Measurements from ENCODE around the gene CHORDC1.
"Not testable (repeated sequence)": the region's sequence is repeated elsewhere in the genome, so short reads cannot be mapped to it uniquely, and the experiment has no call there.

The CHORDC1 gene

DNA sequence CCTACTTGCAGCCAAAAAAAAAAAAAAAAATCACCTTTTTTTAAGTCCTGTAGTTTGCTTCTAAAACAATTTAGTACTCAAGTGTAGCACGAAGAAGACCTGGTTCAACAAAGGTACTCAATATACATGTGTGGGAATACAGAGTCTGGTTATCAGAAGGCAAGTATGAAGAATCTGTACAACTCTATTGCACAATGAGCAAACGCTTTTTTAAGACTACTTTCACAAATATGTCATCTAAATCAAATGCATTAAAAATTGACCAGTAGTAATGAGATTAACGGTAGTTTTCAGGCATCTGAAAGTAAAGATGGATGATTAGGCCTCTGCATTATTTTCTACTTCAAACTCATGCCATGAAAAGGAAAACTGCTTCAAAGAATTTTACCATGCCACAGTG is 9.5 kb downstream of the CHORDC1 start:
- DNase-seq: no peak

DNA sequence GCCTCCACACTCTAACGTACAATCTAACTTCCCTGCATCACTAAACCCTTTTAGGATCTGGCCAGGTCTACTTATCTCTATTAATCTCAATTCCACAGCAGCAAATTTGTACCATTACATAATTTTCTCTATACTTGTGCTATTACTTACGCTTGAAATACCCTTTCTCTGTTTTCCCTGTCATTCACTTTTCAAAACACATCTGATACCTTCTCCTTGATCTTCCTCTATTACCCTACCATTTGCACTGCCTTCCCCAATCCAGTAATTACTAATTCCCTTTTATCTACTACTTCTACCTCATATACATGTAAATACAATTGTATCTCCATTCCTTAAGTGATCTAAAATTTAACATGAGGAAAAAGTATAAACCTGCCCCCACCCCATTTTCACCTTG is 14.0 kb downstream of the CHORDC1 start:
- no peak for DNase-seq

DNA sequence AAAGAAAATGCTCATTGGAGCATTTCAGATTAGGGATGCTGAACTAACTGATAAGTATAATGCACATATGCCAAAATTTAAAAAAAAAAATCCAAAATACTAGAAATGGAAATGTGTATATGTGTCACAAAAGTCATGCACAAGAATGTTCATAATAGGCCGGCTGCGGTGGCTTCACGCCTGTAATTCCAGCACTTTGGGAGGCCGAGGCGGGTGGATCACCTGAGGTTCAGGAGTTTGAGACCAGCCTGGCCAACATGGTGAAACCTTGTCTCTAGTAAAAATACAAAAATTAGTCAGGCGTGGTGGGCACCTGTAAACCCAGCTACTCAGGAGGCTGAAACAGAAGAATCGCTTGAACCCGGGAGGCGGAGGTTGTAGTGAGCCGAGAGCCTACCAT is 14.9 kb downstream of the CHORDC1 start:
- DNase-seq: not testable (repeated sequence)

DNA sequence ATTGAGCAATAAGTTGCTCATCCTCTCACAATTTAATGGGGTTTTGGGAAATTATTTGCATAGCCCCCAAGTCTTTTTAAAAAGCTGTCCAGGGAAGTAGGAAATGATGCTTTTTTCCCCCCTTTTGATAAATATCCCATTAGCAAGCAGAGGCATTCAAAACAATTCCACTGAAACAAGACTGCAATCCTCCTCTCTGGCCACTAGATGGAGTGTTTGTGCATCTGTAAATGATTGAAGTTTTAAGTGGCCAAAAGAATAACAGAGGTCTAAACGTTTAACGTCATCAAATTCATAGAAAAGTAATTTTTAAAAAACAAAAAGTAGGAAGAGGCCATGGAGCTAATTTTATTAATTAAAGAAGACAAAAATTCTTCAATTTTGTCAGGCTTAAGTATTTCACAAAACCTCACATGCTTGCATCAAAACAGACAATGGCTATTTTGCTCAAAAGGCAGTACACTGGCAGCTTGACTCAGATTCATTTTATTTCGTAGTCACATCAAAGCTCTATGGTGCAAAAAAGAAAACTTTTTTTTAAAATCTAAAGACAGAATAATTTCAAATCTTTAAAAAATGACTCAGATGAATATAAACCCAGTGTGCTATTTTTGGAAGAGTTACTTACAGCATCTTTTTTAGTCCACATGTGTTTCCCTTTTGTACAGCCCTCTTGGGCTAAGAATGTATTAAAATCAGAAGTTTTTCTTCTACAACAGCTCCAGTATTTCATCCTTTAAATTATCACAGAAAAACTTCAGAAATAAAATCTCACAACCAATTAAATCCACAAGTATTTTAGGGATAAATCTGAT is 17.8 kb downstream of the CHORDC1 start:
- DNase-seq: no peak

DNA sequence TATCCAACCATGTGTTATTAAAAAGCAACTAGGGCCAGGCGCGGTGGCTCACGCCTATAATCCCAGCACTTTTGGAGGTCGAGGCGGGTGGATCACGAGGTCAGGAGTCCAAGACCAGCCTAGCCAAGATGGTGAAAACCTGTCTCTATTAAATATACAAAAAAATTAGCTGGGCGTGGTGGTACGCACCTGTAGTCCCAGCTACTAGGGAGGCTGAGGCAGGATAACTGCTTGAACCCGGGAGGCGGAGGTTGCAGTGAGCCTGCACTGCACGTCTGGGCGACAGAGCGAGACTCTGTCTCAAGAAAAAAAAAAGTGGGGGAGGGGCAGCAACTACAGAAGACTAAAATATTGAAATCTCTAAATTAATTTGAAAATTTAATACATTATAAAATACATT is 18.4 kb downstream of the CHORDC1 start:
- DNase-seq: no peak

DNA sequence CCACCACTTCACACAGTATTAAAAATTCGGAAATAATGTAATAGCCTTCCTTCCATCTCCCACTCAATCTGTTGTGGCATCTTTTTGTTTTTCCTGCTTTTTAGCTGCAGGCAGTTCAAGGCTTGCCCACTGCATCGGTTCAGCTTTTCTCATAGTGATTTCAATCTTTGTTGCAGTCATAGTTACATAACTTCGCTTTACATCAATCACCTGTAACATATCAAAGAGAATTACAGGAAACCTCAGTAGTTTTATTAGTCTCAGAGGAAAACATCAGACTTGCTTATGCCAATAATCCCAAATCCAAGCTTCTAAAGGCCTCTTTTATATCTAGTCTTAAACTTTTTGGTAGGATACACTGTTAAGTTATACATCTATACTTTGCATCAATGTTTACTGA is 20.5 kb downstream of the CHORDC1 start:
- no peak for DNase-seq

DNA sequence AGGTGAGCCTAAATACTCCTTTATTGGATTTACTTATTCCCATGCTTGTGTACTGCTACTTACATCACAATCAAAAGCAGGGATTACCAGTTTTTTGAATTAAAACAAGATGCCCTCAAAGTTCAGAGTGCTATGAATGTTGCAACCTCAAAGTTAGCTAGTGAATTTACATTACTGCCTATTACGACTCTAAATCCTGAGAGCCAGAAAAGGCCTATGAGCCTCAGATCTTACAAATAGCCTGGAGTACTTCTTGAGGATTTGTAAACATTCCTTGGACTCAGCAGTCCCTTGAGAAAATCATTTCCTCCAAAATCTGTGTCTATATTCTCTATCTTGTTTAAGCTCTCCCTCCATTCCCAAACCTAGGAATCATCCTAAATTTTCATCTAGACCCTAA is 25.5 kb downstream of the CHORDC1 start:
- no peak for DNase-seq

DNA sequence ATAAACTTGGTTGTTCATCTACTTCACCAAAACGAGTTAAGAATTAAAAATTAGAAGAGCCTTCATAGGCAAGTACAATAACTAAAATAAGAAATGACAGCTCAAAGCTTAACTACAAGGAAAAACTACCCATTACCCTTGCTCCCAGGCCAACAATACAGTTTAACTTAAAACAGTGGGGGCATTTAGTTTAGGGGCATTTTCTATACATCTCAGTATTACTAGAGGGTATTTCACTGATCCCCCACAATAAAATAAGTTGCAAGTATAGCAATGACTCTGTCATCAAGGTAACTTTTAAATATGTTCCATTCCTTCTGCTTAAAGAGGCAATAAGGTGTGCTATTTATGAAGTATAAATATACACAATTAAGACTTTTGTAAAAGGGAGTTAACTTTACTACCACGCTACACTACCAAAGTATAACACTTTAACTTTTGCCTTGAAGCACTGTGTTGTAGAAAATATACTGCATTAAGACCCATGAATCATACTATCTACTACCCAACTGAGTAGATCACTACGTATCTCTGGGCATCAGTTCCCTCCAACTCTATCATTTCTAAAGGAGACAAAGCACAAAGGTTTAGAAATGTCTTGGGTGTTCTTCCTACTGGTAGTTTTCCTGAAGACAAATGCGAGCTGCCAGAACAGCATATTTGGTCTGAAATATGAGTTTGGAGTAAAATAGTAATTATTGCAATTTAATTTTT is 29.8 kb downstream of the CHORDC1 start:
- no peak for DNase-seq

DNA sequence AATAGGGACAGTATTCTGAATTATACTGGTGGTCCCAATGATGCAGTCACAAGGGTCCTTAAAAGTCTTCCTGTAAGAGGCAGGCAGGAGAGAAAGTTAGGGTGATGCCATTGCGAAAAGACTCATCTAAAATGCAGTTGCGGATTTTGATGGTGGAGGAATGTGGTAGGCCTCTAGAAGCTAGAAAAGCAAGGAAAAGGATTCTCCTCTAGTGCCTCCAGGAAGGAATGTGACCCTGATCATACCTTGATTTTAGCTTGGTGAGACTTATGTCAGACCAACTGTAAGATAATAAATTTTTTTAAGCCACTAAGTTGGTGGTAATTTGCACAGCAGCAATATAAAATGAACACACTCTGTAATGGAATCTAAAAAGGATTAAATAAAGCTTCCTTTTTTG is 33.8 kb downstream of the CHORDC1 start:
- no peak for DNase-seq

DNA sequence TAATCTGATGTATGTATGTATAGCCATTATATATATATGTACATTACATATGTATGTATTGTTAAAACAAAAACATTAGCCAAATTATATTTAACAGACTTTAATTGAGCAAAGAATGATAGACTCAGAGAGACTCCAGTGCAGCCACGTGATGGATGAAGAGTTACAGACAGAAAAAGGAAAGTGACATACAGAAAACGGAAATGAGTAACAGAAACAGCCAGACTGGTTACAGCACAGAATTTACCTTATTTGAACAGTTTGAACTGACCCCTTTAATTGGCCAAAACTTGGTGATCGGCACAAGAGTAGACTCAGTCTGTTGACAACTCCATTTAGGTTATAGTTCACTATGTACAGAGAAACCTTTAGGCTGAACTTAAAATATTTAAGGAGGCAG is 35.0 kb downstream of the CHORDC1 start:
- no peak for DNase-seq

DNA sequence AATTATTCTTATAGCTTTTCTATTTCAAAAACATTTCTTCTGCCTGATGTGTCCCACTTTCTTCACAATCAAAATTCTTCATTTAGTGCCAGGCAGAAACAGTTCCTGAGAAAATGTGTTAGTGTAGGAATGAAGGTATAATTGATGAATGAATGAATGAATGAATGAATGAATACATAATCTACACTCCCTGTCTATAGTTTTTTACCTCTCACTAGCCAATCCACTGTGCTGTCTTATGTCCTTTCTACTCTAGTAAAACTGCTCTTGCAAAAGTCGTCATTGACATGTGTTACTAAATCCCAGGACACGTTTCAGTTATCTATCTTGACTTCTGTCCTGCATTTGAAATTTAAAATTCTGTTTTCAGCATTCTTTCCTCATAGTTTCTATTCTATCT is 42.9 kb downstream of the CHORDC1 start:
- DNase-seq: no peak

DNA sequence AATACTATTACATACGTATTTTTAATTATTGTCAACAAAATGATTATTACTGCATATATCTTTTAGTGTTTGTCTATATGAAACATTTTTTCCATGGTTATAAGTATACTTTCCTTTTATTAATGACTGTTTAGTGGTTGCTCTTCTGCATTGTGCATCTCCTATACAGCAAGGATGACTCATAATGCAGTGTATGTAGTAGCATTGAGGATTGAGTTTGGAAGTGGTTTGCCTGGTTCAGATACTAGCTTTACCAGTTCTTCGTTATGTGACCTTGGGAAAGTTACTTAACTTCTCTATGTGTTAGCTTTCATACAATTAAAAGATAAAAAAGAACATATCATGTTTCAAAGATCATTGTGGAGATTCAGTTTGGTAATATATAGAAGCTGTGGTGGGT is 44.1 kb downstream of the CHORDC1 start:
- DNase-seq: no peak

DNA sequence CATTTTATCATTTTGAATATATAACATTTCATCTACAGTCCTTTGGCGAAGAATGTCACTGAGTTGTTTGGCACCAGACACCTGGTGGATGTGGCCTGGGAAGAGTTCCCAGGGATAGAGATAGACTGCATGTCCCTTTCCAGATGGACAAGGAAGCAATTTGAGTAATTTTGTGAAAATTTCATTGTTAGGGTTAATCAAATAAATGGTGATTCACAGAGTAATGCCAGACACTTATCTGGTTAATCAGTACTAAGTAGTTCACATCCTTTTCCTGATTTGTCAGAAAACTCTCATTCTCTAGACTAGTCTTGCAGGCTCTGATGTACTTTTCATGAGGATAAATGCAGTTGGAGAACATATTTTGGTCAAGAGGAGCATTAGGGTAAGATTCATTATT is 46.8 kb downstream of the CHORDC1 start:
- DNase-seq: no peak

DNA sequence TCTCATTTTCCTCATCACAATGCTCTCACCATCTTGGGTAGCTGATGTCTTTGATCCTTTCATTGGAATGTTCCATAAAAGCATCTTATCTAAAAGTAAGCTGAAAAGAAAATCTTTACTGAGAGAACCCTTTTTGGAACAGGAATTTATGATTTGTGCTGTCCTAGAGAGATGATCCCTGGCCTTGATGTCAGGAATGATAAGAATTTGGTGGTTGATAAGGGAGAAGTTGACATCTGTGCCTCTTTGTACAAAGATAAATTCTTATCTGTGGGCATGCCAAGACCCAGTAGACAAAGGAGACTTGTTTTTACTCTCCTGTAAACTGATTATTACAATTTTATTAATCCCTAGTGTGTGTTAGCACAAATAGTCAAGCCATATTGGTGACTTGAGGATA is 51.5 kb downstream of the CHORDC1 start:
- no peak for DNase-seq

DNA sequence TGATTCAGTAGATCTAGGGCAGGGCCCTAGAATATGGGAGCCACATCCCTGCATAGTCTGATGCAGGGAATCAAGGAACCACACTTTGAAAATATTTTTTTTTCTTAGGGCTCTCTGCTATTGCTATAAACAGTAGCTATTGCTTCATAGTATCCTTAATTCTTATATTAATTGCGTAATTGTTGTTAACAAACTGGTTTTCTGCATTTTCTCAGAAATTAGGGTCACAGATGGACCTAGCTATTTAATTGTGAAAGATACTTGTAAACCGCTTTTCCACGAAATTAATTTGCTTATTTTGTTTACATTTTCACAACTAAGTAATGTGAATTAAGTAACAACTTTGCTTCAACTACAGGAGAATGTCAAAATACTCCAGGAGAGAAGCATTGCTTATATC is 54.3 kb downstream of the CHORDC1 start:
- no peak for DNase-seq

DNA sequence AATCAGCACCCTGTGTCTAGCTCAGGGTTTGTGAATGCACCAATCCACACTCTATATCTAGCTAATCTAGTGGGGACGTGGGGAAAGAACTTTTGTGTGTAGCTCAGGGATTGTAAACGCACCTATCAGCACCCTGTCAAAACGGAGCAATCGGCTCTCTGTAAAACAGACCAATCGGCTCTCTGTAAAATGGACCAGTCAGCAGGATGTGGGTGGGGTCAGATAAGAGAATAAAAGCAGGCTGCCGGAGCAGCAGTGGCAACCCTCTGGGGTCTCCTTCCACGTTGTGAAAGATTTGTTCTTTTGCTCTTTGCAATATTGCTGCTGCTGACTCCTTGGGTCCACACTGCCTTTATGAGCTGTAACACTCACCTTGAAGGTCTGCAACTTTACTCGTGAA is 55.1 kb downstream of the CHORDC1 start:
- DNase-seq: not testable (repeated sequence)

DNA sequence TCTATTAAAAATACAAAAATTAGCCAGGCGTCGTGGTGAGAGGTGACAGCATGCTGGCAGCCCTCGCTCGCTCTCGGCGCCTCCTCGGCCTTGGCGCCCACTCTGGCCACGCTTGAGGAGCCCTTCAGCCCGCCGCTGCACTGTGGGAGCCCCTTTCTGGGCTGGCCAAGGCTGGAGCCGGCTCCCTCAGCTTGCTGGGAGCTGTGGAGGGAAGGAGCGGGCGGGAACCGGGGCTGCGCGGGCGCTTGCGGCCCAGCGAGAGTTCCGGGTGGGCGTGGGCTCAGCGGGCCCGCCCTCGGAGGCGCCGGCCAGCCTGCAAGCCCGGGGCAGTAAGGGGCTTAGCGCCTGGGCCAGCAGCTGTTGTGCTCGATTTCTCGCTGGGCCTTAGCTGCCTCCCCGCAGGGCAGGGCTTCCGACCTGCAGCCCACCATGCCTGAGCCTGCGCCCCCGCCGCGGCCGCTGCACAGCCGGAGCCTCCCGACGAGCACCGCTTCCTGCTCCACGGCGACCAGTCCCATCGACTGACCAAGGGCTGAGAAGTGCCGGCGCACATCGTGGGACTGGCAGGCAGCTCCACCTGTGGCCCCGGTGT is 55.8 kb downstream of the CHORDC1 start:
- not testable (repeated sequence) for DNase-seq
